Hepatocyte (in vitro differentiated cells): ENCODE results near the gene TUT7.

Source experiments
- CTCF ChIP-seq: fragments of 200-600 bp; sonication (generic); IDR thresholded peaks from 2 replicates; pipeline ENCODE4 v1.5.1; 2016; ENCODE audit warnings: antibody characterized with exemption, mild to moderate bottlenecking; ENCODE audit not compliant: poor library complexity
- EZH2 ChIP-seq: fragments of 200-600 bp; sonication (generic); IDR thresholded peaks from 2 replicates; pipeline ENCODE4 v1.6.1; 2016; ENCODE audit warnings: antibody characterized with exemption, mild to moderate bottlenecking, borderline replicate concordance

- TF ChIP-seq CTCF: no peak
- TF ChIP-seq EZH2: no peak
Observed at GRCh38 chr9:86328156-86328555, 26.1 kb downstream of the TUT7 start.
